Stimulated activated CD4-positive, alpha-beta T cell treated with anti-CD3 and anti-CD28 coated beads, Interleukin-15, amount 100 ng/mL, for 48 hours (primary cell): ENCODE results near the gene NEUROG1.

Experiments
- DNase-seq, 2 donors: peaks; one replicate each; pipeline ENCODE4 v3.0.0-alpha.2; 2020; ENCODE audit warnings: low read depth in 2 of 2

Gene NEUROG1, protein sequence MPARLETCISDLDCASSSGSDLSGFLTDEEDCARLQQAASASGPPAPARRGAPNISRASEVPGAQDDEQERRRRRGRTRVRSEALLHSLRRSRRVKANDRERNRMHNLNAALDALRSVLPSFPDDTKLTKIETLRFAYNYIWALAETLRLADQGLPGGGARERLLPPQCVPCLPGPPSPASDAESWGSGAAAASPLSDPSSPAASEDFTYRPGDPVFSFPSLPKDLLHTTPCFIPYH

DNA sequence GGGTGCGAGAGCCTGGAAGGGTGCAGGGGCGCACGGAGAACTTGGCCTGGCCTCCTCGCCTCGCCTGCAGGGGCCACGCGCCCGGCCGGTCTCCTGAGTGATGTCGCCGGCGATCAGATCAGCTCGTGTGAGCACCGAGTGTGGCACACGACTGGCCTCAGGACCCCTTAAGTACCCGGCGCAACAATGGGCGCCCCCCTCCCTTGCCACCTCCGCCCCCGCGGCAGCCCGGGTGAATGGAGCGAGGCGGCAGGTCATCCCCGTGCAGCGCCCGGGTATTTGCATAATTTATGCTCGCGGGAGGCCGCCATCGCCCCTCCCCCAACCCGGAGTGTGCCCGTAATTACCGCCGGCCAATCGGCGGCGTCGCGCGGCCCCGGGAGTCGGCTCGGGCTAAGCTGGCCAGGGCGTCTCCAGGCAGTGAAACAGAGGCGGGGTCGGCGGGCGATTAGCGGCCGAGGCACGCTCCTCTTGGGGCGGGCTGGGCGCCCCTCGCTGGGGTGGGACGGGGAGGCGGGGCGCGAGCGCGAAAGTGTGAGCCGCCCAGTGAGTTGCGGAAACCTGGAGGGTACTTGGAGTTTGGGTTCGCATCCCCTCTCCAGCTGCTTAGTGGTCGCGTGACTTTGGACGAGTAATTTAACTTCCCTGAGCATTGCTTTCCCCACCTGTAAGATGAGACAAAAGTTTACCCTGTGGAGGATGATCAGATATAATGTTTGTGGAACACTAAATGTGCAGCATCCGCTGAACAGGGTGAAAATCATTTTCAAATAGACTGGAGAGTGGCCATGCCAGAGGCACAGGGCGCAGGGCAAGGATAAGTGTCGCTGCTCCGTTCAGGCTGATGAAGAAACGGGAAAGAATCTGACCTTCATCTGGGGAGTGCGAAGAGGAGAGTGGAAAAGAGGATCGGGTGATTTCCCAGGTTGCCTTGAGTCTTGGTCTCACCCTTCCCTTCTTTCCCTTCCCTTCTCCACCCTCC, at the start of gene NEUROG1:
NEUROG1 (minus strand) TSS at position 145 of the 982 bp plus-strand sequence. CDS start 274 bp downstream, outside the sequence.
- DNase-seq: no peak

DNA sequence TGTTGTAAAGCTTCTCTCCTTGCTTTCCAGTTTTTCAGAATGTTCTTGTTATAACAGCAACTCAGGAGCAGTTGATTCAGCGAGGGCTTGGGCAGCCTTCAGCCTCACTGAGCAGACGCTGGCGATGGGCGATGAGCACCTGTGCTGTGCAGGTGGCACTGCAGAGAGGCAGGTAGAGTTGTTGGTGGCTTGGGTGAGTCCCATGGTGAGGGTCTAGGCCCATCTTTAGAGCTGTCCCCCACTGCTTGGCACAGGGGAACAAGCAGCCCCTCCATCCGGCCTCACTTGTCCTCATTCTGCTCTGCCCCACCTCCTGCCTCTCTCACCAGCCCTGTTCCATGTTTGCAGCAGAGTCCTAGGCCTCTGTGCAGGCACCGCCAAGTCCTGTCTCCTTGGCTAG, 49.2 kb upstream of the NEUROG1 start:
- no peak for DNase-seq

DNA sequence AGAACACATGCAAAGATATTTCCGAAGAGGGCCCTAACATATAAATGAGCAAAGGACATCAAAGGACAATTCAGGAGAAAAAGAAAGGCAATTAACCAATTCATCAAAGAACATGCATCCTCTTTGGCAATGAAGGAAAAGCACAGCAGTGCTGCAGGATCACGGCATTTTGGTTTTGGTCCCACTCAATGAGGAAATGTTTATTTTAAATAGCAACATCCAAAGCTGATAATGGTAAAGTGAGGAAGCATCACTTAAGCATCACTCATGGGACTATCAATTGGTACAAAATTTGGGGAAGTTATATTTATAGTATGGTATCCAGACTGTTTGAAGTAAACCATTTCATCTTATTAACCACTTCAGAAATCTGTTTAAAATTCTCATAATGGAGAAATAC, 48.5 kb upstream of the NEUROG1 start:
- no peak for DNase-seq

DNA sequence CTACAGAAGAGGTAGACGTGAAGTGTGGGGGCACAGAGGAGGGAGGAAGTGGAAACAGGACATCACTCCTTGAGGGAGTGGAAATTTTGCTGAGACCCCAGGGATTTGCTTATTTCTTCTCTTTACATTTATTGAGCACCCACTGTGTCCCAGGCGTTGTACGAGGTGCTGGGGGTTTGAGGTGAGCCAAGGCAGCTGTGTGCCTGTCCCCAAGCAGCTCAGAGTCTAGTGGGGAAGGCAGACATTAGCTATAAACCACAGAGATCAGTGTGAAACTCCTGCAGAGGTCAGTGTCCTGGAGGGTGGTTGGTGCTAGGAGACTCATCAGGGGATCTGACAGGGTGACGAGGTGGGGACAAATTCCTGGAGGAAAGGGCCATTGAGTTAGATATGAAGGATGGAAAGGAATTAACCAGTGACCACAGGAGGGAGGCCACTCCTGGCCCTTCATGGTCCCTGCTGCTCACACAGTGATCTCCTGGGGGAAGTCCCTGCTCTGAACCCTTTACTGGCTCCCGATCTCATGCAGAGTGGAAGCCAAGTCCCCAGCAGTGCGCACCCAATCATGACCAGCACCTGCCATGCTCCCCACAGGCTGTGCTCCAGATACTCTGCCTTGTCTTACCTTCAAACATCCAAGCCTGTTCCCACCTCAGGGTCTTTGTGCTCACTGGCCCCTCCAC, 46.5 kb upstream of the NEUROG1 start:
- no peak for DNase-seq

DNA sequence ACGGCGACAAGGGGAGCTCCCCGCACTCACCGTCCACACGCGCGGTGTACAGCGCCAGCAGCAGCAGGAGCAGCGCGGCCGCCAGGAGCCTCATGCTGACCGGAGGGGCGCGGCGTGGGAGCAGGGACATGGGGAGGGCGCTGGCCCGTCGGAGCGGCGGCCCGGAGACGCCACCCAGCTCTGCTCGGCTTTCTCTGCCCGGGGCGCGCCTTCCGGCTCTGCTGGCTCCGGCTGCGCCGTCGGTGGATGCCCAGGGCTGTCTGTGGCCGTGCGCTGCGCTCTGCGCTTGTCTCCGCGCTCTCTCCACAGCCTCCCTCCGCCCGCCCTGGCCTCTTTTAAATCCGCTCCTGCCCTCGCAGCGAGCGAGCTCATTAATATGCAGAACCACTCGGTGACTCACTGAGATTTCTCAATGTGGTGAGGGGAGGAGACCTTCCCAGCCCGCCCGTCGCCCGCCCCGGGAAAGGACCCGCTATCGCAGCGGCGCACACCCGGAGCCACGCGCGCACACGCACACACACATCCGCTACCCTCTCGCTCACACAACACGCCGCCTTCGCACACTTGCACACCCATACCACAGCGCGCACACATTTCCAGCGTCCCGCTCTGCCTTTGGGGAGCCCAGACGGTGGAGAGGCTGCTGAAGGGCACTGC, 43.0 kb upstream of the NEUROG1 start, which contains the start of gene CXCL14:
CXCL14 (minus strand) TSS at position 307 of the 657 bp plus-strand sequence; CDS start at position 94, 213 bp downstream.
- no peak for DNase-seq

DNA sequence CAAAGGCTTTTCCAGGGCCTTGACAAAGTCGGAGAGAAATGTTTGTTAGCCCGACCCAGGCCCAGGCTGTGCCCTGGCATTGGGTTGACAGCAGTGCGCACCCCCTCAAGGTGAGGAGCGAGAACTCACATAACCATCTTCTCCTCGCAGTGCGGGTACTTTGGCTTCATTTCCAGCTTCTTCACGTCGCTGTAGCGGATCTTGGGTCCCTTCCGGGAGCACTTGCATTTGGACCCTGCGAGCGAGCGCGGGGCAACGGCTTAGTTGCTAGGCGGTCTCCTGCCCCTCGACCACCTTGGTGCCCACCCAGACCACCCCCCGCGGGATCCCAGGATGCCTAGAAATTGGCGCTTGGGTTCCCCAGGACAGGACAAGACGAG, 42.5 kb upstream of the NEUROG1 start:
- DNase-seq: no peak

DNA sequence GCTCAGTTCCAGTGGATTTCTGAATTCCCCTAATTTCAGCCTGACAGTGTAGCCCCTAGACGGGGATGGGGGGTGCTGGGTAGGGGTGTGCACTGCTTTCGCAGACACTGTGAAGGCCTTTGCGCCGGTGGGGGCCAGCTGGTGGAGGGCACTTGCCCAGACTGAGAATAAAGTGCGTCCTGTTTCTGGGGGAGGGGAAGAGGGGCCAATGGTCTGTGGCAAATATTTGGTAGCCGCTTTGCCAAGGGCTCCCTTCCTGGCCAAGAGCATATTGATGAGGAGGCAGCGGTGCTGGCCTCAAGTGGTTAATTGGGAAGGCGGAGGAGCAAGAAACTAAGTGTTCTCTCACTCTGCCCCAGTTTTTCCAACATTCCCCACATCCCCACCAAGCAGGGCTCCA, 41.7 kb upstream of the NEUROG1 start:
- no peak for DNase-seq

DNA sequence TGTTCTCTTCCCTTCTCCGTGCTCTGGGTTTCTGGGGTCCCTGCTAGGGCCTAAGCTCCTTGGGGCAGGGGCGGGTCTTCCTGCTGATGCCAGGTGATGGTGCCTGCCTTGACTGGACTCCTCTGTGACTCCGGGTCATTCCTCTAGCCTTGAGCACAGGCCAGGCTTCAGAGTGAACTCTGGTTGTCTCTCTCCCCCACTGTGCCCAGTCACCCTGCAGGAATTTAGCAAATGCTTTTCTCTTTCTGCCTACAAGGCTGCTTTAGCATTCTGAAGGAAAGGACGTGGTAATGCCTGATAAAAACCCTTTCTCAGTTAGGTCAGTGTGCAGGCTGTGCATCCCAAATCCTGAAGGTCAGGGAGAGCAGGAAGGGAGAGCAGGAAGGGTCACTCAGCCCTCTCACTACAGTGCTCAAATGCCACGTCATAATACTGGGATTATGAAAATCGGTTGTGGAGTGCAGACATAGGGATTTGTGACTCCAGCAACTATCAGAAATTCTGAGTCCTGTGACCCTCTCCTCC, 40.4 kb upstream of the NEUROG1 start:
- no peak for DNase-seq

DNA sequence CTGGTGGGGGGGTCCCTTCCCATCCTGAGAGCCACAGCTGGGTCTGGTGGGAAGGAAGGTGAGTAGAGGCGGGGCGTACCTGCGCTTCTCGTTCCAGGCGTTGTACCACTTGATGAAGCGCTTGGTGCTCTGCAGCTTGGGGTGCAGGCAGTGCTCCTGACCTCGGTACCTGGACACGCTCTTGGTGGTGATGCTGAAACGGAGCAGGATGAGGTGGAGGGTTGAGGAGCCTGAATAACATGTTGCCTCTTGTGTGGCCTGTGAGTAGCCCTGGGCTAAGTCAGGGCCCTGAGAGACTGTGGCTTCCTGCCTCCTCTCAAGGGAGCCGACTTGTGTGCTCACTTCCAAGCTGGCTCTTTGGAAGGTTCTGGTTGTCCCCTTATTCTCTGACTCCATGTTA, 38.7 kb upstream of the NEUROG1 start:
- no peak for DNase-seq

DNA sequence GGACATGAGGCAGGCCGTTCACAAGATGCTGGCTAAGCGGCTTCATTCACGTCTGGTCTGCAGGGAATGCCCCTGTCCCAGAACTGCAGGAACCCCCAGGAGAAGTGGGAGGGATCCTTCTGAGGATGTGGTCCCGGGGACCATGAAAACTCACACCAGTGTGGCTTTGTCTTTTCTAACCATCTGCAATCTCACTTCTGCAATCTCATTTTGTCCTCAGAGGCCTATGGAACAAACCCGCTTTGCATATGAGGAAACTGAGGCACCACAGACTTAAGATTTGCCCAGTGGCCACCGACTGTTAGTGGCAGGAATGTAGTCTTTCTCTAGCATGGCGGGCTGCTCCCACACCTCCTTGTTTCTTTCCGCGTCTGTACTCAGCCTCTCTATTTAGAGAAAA, 36.1 kb upstream of the NEUROG1 start:
- DNase-seq: no peak

DNA sequence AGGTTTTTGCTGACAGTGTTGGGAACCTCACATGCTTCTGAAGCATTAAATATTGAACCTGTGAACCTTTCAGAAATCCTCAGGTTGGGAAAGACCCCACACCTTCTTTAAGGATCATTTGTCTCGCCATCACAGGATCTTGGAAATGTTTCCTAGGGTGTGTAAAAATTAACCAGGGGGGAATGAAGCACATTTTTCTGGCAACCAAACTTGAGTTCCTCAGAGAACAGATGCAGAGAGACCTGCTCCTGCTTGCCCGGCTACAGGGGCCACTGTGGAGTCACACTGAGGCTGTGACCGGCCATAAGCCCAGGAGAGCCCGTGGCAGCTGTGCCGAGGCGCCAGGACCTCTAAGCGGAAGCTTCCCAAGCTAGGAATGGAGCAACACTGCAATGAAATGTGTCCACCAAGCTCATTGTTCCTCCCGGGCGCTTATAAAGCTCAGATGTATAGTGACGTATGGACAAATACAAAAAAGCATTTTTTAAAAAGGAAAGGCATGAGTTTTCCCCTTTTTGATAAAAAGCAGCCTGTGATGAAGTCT, 35.4 kb upstream of the NEUROG1 start:
- no peak for DNase-seq

DNA sequence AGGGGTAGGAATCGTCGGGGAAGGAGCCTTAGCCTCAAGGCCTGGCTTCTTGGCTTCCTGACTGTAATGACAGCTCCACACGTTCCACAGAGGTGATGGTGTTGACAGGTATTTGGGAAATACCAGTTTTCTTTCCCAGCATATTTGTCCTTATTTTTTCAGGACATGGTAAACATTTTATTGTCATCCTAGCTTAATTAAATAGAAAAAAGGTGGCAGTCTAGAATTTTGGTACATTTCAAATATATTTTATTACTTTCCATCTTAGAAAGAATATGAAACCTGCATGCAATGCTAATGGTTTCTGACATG, 34.6 kb upstream of the NEUROG1 start:
- no peak for DNase-seq

DNA sequence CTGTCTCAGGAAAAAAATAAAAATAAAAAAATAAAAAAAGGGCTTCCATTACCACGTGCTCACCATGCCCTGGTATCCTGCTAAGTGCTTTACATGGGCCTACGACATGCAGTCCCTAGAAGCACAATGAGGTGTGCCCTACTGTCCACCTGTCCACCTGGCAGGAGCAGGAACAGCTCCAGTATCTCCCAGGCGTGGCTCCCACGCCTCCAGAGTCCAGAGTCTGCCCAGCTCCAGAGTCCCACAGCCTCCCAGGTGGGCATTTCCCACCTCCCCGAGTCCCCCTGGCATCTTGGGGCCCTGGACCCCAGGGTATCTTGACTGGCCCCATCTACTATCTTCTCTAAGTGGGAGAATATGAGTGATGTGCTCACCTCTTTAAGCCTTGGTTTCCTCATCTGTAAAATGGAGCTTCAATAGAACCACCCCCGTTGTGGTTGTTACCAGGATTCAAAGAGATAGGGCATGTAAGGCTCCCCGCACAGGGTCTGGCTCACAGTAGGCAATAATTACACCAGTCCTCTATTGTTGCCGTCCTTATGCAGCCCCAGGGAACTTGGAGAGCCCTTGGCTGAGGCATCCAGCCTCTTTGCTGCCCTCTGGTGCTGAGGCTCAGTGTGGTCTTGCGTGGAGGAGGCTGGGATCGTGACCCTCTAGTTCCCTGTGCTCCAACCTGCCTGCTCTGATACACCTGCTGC, 34.1 kb upstream of the NEUROG1 start:
- no peak for DNase-seq

DNA sequence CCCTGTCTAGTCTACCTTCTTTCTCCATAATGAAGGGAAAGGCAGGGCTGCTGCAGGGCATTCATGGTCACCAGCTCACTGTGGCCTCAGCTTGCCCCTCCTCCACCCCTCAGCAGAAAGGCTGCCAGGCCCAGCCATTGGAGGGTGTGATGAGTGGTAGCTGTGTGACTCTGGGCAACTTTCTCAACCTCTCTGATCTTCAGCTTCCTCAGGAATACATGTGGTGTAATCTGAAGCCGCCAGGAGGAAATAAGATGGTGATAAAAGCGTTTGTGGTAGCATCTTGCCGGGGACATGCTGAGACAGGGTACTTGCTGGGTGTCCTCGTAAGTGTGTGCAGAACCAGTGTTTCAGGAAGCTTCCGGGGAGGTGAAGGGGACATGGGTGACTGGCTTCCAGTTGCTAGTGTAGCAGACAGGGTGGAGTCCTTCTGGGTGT, 33.2 kb upstream of the NEUROG1 start:
- no peak for DNase-seq

DNA sequence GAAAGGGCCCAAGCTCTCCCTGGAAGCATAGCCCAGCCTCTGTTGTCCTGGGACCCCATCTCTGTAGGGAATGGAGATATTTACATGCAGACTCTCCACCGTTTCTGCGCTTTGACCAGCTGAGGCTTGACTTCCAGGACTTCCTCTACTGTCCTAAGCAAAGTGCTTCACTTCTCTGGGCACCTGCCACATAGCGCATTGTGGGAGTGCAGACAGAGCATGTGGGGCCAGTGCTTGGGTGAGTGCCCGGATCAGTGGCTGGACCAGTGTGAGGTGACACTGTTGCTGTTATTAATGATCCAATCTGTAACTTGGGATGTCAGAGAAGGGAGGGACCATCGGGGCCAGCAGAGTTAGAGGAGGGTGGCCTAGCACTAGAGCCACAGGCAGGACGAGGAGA, 32.5 kb upstream of the NEUROG1 start:
- DNase-seq: no peak

DNA sequence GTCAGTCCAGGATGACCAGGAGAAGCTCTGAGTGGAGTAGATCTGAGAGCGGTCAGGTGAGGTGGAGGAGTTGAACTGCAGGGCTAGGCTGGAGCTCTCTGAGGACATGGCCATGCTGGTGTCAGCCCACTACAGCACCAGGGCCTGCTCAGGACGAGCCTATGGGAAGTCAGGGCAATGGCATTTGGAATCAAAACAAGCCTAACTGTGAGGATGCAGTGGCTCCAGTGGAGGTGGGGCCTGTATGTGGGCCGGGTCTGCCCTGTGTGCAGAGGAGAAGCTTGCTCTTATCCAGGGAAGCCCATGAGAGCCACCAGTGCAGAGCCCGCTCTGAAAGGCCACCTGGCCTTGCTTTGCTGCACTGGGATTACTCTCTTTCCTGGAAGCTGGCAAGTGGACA, 31.9 kb upstream of the NEUROG1 start:
- DNase-seq: no peak

DNA sequence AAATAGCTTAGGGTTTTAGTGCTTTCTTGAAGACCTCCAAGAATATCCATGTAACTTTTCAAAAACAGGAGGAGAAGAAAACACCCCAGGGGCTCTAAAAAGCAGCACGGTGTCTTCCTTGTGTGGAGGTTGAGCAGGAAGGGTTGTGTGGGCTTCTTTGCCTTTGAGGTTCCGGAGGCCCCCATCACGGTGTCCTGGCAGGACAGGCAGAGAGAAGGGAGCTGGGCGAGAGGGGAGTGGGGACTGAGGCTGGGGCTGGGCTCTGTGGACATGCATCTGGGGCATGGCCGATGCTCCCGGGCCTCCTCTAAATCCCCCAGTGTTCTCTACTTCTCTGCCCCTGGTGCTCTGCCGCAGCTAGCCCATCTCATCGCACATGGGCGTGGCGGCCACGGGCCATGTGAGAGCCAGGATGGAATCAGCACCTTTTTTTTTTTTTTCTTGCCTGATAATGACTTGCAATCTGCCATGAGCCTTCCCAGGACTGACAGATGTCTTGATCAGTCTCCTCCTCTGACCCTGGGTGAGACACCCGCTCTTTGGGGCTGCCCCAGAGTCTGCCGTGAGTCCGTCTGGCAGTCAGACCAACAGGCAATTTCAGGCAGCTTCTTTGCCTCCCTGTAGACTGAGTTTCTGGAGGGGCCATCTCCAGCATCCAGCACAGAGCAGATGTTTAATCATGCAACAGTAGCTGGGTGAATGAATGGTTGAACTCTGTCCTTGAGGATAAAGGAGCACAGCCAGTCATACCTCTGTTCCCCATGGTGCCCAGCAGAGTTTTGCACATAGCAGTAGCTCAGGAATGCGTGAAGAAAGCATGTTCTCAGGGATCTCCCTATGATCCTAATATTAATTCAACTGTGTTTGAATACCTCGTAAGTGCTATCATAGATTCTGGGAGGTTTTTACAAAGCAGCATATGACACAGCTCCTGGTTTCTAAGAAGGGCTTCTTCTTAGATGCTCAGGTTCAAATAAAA, 30.9 kb upstream of the NEUROG1 start:
- no peak for DNase-seq

DNA sequence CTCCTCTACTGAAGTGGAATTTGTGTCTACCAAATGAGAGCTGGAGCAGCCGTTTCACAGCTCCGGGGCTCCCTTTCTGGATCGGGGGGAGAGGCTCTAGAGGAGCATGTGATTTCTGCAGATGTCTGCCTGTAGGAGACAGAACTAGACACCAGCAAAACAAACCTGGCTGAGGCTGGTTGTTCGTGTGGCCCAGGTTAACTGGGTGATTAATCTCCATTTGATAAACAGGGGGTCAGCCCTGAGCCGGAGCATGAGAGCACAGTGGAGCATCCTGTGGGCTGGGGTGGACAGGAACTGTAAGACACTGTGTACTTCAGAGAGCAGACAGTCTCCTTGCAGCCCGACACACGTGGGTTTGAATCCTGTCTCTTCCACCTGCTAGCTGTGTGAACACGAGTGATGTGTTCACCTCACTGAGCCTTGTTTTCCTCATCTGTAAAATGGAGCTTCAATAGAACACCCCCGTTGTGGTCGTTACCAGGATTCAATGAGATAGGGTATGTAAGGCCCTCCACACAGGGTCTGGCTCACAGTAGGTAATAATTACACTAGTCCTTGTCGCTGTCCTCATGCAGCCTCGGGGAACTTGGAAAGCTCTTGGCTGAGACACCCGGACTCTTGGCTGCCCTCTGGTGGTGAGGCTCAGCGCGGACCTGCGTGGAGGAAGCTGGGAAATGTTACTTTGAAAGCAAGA, 30.1 kb upstream of the NEUROG1 start:
- DNase-seq: peak; percentile 40 to 59

DNA sequence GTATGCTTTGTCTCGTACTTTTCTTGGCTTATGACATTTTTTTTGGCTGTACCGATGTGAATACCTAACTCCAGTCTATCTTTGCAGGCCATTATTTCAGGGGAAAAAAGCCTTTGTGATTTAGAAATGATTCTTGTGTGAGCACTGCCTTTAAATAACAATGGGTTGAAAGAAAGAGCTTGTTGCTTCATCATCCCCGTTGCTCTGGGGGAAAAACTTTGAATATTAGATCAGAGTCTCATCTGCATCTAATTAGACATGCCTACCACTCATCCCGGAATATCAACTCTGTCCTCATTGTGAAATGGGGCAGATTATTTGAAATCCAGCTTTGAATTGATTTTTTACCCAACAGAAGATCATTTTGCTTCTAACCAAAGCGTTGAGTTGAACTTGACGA, 29.5 kb upstream of the NEUROG1 start:
- no peak for DNase-seq
